Body of pancreas (tissue), 4 donors: ENCODE results near the gene ABCC8.

ENCODE experiments used
- CTCF ChIP-seq, 7 experiments: fragments of 450-650 bp in 4 of 7; fragments of 200-600 bp in 3 of 7; sonication (generic) in 3 of 7; IDR thresholded peaks; one replicate each; pipeline ENCODE4 v1.5.1; 2016 to 2019; ENCODE audit warnings: antibody characterized with exemption in 7 of 7
- POLR2A ChIP-seq, 3 donors: fragments of 450-650 bp; IDR thresholded peaks; one replicate each; pipeline ENCODE4 v1.6.1; 2016; ENCODE audit warnings: antibody characterized with exemption in 3 of 3, mild to moderate bottlenecking in 2 of 3

- TF ChIP-seq CTCF (IDR thresholded peaks at IDR 0.05) (no peak), POLR2A (IDR thresholded peaks at IDR 0.05) (no peak)
These were observed 37.2 kb upstream of the ABCC8 start for GRCh38 chr11:17513853-17514252.
